Glomerular visceral epithelial cell (primary cell): ENCODE data around the gene GSK3B.

Experiments used
- DNase-seq: peaks from one replicate; pipeline ENCODE4 v3.0.0-alpha.2; 2016; ENCODE audit errors: extremely low spot score

The GSK3B gene

GRCh38 chr3:119779731-119780383 lies 314.4 kb downstream of the GSK3B start:
- no peak for DNase-seq

GRCh38 chr3:119778811-119779210 lies 315.4 kb downstream of the GSK3B start:
- DNase-seq = no peak

GRCh38 chr3:119778176-119778575 lies 316.1 kb downstream of the GSK3B start:
- no peak for DNase-seq

GRCh38 chr3:119776304-119776703 lies 317.9 kb downstream of the GSK3B start:
- no peak for DNase-seq

- DNase-seq = no peak
Observed at GRCh38 chr3:119774444-119774843, 319.8 kb downstream of the GSK3B start.
